ENCODE measurements around the gene KRTAP10-11. TPM values are rescaled to one million over a fixed set of nuclear protein-coding genes. Genes with fewer than 3 reads are reported as not detected.
"Not testable (repeated sequence)": the region's sequence is repeated elsewhere in the genome, so short reads cannot be mapped to it uniquely, and the experiment has no call there.

The KRTAP10-11 gene
- total RNA-seq, 2 experiments from 2014 or later = not detected

DNA sequence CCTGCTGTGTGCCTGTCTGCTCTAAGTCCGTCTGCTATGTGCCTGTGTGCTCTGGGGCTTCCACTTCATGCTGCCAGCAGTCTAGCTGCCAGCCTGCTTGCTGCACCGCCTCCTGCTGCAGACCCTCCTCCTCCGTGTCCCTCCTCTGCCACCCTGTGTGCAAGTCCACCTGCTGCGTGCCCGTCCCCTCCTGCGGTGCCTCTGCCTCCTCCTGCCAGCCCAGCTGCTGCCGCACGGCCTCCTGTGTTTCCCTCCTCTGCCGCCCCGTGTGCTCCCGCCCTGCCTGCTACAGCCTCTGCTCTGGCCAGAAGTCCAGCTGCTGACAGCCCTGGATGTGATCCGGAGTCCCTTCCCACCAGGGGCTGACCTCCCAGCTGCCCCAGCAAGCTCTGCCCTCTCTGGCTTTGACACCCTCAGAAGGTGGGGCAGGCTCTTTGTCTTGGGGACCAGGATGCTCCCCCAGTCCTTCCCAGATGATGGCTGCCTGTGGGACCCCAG lies 8.3 kb upstream of the KRTAP10-11 start:
- CTCF ChIA-PET, POLR2A ChIA-PET: not testable (repeated sequence)

DNA sequence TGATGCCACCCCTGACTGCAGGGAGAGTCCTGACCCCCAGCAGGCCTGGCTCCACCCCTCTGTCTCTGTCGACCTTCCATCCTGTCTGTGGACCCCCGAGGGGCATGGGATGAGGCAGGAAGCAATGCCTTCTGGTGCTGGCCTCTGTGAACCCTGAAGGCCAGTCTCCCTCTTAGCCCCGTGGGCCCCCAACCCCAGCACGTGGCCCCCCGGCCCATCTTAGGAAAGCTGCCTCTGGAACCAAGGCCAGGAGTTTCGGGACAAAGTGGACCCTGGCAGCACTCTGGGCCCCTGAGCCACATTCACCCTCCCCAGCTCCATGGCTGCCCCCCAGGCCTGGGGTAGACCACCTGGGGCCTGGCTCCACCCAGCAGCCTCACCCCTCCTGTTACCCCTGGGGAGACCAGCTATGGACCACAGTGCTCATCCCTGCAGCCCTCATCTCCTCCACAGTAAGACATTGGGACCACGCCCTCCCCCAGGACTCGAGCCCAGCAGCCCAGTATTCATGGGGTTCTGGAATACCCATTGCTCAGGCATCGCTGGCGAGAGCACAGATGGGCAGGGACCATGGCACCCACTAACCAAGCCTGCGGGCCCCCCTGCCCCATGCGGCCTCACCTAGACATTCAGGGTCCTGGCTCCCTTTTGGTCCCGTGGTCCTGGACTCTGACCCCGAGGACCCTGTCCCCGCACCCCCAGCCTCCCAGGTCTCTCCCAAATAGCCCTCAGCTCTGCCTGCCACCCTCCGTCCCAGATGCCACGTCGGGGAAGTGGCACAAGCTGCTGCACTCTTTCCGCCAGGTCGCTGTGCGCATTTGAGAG lies 7.5 kb upstream of the KRTAP10-11 start:
- POLR2A ChIA-PET, CTCF ChIA-PET: not testable (repeated sequence)

DNA sequence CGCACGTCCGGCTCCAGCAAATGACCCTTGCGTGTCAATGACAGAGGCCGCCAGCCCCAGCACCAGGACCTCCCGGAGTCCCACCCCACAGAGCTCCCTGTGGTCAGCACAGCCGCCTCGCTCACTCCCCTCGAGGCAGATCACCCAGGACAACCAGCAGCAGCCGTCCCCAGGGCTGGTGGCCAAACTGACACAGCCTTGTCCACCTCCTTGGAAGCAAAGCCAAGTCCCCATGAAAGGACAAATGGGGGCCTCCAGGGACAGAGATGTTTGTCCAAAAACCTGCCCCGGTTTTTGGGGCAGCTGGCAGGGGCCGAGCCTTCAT lies 6.9 kb upstream of the KRTAP10-11 start:
- ChIA-PET POLR2A (no interaction called here), CTCF (no interaction called here)

DNA sequence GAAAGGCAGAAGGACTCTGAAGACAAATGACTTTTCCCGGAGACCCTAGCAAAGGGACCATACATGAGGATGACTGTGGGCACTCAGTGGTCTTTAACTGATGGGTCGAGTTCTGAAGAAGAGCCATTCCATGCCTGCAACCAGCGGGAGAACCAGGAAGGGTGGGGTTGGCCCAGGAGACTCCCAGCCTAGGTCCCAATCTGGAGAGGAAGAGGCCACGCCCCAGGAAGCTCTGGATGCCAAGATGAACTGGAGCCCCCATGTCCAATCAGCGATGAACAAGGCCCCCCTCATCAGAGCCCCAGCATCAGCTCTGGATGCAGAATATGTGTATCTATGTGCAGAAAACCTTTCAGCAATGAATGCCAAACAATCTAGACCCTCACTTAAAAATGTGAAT lies 5.5 kb upstream of the KRTAP10-11 start:
- ChIA-PET POLR2A (no interaction called here), CTCF (no interaction called here)

DNA sequence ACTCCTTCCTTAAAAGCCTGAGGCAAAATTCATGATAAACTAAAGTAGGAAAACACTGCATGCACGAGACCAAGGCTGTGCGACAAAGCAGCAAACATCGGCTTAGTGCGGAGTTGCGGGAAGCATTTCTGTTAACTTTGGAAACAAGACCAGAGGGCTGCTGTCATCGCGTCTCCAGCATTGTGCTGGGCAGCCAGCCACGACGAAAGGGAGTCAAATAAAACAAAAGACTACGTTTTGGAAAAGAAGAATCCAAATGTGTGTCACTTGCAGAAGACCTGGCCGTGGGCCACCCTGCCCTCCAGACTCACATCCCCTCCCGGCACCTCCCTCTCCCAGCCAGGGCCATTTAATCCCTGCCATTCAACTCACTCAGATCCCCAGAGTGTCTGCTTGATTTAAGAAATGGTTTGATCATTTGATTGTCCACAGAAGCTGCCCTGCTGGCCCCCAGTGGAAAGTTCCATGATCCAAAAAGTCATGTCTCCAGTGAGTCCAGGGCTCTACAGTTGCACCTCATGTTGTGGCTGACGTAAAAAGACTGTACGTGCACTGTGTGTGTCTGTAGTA lies 2.4 kb upstream of the KRTAP10-11 start:
- POLR2A ChIA-PET = no interaction called here
- CTCF ChIA-PET = no interaction called here

DNA sequence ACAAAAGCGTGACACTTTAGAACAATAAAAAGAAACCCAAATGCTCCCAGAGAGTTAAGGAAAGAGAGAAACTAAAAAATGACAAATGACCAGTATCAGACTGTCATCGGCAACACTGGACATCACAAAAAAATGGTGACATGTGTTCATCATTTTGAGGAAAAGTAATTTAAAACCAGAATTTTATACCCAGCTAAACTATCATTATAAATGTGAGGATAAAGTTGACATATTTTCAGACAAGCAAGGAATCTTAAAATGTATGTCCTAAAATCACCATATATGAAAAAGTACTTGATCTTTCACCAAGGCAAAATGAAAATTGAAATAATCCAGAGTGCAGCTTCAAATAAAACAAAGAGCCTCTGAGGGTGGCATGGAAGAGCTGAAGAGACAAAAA lies 1.3 kb upstream of the KRTAP10-11 start:
- ChIA-PET CTCF (no interaction called here), POLR2A (no interaction called here)

DNA sequence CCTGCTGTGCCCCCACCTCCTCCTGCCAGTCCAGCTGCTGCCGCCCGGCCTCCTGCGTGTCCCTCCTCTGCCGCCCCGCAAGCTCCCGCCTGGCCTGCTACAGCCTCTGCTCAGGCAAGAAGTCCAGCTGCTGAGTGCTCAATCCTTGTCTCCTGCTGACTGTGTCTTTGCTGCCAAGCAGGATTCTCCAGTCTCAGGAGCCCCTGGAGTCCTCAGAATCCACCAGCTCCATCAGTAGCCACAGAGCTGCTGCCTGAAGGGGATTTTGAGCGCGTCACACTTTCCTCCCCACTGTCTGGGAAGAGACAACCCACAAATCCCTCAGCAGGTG lies 973 bp downstream of the KRTAP10-11 start:
- POLR2A ChIA-PET = no interaction called here
- CTCF ChIA-PET = no interaction called here

DNA sequence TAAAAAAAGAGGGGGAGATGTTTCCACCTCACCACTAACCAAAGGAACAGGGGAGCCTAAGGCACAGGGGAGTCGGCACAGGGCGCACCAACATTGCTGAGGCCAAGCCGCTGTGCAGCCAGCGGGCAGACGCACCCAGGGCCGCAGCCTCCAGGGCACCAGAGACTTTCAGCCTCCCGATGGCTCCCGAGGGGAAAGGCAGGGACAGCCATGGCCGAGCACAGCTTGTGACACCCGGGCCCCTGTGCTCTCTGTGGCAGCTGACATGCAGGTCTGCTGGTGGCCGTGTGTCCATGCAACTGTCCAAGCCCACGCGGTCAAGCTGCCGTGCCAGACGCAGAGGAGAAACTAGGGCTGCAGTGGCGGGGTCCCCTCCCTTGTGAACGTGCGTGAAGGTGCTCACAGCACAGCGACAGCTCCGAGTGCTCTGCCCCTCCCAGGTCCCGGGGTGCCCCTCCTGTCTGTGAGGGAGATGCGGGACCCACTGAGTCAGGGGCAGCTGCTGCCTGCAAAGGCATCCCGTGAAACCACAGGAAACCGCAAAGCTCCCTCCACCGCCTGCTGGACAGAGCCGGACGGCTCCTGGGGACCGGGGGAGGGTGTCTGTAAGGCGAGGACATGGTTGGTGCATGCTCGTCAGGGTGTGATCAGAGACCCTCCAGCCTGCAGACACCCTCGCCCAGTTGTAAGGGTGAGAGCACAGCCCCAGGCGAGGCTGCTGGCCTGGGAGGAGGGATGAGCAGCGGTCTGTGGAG lies 2.5 kb downstream of the KRTAP10-11 start:
- ChIA-PET POLR2A (no interaction called here), CTCF (no interaction called here)

DNA sequence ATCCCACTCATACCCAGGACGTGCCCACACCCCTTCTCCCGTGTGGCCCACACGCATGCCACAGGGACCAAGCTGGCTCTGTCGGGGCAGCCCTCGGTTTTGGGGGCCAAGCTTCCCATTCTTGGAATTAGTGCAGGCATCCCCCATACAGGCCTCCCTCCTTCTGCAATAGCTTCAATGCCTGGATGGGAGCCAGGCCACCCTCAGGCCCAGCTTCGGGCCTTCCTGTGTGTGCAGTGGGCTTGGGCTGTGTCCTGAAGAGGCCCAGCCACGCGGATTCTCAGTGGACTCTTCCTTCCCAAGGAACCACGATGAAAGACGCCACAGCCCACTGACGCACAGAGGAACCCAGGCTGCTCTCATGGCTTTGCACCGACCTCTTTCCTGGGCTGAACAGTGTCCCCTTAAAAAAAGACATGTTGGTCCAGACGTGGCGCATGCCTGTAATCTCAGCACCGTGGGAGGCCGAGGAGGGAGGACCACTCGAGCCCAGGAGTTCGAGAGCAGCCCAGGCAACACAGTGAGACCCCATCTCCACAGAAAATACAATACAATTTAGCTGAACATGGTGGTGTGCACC lies 3.4 kb downstream of the KRTAP10-11 start:
- POLR2A ChIA-PET = no interaction called here
- CTCF ChIA-PET = no interaction called here

DNA sequence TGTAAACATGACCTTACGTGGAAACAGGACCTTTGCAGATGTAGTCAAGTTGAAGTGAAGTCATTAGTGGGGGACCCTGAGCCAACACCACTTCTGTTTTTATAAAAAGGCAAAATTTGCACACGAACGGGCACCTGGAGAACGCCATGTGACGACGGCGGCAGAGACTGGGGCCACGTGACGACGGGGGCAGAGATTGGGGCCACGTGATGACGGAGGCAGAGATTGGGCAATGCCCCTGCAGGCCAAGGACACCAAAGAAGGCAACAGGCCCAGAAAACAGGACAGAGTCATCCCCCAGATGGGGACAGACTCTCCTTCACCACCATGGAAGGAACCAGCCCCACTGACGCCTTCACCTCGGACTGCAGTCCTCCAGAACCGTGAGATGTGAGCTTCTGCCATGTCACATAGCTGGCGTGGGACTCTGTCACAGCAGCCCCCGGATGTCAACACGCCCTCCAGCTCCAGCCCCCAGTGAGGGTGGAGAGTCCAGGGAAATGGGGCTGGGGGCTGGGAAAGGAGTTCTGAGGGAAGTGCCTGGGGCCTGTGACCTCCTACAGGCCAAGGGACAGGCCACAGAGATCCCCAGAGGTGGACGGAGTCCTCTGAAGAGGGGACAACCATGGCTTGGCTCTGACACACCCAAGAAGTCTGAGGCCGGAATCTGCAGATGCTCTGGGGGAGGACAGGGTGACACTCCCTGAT lies 4.2 kb downstream of the KRTAP10-11 start:
- ChIA-PET POLR2A (no interaction called here), CTCF (no interaction called here)

DNA sequence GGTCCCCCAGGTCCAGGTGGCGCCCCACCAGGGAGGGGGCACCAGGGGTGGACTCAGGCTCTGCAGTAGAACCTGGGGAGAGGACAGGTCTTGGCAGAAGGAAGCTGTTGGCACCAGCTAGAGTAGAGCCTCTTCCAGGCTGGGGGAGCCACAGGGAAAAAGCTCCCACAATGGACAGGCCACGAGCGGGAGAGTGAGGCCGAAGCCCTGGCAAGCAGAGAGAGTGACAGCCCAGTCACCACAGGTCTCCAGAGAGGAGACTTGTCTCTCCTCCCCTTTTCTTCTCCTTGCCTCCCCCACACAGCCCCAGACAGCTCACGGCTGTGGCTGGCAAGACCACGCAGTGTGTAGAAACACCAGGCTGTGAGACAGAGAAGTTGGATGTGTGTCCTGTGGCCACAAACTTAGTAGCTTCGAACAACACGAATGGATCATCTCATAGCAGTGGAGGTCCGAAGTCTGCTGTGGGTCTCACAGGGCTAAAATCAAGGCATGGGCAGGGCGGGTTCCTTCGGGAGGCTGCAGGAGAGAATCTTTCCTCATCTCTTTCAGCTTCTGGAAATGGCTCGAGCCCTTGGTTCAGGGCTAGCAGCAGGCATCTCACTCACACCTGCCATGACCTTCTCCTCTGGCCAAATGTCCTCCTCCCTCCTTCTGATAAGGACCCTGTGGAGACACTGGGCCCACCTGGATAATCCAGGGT lies 4.9 kb downstream of the KRTAP10-11 start:
- POLR2A ChIA-PET = no interaction called here
- CTCF ChIA-PET = no interaction called here

DNA sequence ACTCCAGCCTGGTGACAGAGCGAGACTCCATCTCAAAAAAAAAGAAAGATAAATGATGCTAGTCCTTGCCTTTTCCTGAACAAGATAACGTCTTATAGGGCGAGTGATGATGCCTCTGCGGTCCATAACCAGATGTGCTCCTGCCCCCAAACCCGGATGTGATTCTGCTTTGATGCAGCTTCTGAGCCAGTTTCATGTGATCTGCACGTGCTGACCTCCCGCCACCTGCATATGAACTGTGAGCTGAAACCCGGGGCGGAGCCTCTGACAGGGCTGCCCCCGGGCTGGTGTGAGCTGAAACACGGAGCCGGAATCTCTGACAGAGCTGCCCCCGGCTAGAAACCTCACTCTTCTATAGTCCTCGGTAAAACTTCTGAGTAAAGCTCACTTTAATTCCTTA lies 6.9 kb downstream of the KRTAP10-11 start:
- CTCF ChIA-PET = interaction anchor here (0.8 kb wide), 1 partner anchor 87 kb away, joined by 3 read pairs; no protein-coding TSS in a partner anchor
- POLR2A ChIA-PET = no interaction called here

DNA sequence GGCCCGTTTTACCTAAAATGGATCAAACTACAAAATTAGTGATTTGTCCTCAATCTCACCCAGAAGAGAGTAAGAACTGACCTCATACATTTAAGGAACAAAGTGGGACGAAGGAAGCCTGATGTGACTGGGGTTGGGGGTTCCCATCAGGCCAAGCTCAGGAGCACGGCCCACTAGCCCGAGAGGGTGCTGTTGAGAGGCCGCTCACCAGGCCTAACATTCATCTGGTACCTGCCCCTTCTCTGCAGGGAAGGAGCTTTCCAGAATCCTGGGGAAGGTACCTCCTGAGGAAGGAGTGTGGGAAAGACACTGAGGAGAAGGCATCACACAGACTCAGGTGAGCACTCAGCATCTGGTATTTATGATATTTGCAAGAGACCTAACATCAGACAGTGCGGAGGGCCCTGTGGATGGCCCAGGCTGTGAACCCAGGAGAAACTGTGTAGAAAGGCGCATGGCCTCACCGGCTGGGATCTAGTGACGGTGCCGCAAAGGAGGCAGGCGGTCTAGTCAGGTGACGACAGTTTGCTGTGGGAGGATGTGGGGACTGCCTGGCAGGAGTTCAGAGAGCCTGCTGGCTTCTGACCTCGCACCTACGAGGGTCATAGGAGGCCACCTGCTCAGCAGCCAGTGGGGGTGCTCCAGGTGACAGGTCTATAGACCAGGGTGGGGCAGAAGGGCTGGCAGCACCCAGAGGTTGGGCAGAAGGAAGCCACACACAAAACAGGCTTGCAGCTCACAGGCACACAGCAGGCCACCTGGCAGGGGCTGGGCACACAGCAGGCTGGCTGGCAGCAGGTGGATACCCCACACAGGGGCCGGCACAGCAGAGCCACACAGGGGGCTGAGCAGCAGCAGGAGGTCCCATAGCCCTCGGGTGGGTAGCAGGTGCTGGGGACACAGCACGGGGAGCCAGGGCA lies 7.7 kb downstream of the KRTAP10-11 start:
- POLR2A ChIA-PET = no interaction called here
- CTCF ChIA-PET = interaction anchor here (0.8 kb wide), 1 partner anchor 86 kb away, joined by 3 read pairs; no protein-coding TSS in a partner anchor

DNA sequence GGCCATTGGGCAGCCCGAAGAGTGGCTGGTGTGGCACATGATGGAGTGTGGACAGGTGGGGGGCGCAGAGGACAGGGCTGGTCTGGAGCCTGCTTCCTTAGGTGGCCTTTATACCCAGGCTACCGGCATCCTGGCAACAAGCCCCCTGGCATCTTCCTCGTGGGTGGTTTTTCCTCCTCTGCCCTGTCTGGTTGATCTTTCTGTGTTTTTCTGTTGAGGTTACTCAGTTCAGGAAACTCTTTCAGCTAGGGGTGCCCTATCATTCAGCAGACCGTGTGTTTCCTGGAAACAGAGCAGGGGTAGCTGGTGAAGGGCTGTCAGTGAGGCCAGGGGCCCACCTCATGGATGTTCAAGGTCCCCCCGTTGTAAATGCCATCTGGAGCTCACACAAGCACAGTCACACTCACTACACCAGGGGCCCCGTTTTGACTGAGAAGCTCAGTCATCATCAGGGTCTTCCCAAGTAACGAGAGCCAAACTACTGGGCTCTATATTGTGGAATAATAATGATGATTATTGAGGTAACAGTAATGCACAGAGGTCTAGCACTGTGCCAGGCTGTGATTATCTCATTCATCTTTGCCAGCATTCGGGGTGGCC lies 8.5 kb downstream of the KRTAP10-11 start, which contains the start of gene KRTAP12-4:
Gene KRTAP12-4, minus strand, starts transcription at position 84 of the 600 bp plus-strand sequence. Its CDS starts 45 bp downstream, at position 39.
- CTCF ChIA-PET = no interaction called here
- POLR2A ChIA-PET = no interaction called here

DNA sequence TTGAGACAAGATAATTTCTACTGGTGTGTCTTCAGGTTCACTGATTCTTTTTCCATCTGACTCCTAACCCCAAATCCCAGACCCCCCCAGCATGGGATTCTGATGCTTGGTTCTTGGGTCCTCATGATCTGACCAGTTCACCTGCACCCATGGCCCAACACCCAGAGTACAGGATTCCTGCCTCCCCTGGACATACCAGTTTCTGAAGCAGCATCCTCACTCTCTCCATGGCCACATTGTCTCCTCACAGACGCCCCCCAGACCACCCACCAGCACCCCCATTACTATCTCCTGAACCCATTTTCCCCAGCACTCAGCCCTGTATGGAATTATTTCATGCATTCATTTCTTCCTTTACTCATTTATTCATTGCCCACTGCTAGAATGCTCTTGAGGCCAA lies 10.7 kb downstream of the KRTAP10-11 start:
- CTCF ChIA-PET = no interaction called here

DNA sequence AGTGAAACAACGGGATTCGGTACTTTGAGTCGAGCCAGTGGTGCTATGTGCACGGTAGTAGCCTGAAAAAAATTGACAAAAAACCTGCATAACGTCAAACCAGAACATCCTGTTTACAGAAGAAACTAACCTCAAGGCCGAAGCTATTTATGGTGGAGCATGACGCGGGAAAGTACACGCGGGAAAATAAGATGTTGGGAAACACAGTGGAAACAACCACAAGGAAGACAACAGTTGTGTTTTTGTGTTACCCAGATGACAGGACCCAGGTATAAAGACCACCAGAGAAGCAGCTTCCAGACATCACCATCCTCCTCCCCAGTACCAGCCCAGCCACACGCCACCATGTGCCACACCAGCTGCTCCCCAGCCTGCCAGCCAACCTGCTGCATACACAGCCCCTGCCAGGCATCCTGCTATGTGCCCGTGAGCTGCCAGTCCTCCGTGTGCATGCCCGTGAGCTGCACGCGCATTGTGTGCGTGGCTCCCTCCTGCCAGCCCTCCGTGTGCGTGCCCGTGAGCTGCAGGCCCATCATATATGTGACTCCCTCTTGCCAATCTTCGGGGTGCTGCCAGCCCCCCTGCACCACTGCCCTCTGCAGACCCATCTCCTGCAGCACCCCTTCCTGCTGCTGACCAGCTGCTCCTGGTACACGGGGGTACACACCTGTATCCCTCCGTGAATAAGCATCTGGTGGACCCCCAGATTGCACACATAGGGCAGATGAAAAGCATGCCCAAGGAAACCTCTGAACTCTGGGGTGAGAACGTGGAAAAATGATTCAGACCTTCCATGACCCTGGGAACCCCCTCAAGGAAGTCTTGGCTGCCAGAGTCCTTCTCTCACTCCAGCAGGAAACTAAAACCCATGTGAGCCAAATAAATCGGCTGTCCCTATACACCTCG lies 11.7 kb downstream of the KRTAP10-11 start, which contains the start of gene KRTAP12-3:
Gene KRTAP12-3, plus strand, starts transcription at position 298 of the 906 bp plus-strand sequence. Its CDS starts 48 bp downstream, at position 346.
- ChIA-PET CTCF (no interaction called here), POLR2A (no interaction called here)

More for the DNA sequence above, 10.7 kb downstream of the KRTAP10-11 start:
- POLR2A ChIA-PET = no interaction called here

DNA sequence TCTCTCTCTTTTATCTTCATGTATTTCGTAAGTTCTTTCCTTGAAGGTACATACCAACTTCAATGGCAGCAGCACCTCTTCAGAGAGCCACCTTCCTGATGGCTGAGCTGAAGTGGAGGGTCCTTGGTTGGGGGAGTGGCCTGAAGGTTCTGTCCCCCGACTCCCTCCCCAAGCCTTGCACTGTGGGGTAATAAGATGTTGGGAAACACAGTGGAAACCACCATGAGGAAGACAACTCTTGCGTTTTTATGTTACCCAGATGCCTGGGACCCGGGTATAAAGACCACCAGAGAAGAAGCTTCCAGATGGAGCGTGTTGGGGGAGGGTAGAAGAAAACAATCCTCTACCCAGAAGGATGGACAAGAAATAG lies 12.3 kb downstream of the KRTAP10-11 start:
- CTCF ChIA-PET = no interaction called here
- POLR2A ChIA-PET = no interaction called here

Measured in activated CD8-positive, alpha-beta memory T cell treated with anti-CD3 and anti-CD28 coated beads for 36 hours (primary cell).